ENCODE measurements around the gene INTS7.

Gene INTS7

DNA sequence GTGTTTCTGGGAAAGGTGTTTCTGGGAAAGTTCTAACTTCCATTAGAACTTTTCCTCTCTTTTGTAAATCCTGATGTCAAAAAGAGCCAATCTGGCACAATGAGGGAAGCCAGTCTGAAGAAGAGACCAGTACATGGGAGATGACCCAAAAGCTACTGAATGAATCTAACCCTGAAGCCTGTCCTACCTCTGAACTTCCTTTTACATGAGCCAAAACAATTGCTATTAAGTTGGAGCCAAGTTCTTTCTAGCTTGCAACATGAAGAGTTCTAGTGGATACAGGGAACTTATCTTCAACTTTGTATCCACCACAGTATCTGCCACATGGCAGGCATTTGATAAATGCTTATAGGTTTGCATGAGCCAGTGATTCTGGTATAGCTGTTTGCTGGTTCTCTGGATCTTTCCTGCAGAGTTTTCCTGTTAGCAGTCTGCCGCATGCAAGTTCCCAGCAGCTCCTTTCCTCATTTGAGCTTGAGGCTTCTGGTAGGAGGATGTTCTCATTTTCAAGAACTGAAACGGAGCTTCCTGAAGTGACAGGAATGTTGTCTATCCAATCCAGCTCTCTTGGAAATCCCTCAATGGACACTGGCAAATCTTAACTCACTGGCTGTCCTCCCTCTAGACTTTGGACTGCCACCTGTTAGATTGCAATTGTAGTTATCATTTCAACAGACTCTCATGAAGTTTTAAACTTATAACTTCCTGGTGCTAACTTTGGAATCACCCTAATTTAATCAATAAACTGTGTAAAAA lies 131.7 kb downstream of the INTS7 start:
- no peak for DNase-seq (ENCODE audit: low spot score)

DNA sequence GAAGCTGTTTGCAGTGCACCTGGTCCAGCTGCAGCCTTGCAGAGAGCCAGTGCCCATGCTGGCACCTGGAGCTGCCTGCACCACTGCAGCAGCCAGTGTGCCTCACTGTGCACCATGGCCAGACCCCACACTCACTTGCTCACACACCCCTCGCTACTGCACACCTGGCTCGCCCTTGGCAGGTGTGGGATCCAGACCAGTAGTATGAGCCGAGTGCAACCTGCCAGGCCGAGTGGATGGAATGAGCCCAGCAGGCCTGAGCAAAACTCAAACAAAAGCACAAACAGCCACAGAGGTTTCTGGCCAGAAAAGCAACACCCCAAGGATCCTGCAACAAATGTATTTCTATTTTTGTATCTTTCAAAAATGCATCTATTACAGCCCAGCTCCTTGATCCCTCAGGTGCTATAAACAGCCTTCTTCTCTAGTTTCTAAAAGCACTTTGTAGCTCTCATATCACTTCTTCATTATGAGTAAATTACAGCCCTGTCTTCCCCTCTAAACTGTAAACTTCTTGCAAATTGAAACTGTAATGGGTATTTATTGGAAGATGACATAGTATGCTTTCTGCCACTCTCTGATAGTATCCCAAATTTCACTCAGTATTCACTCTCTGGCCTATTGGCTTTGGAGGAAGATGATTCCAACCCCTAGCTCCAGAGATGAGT lies 132.6 kb downstream of the INTS7 start:
- DNase-seq (ENCODE audit: low spot score): no peak

DNA sequence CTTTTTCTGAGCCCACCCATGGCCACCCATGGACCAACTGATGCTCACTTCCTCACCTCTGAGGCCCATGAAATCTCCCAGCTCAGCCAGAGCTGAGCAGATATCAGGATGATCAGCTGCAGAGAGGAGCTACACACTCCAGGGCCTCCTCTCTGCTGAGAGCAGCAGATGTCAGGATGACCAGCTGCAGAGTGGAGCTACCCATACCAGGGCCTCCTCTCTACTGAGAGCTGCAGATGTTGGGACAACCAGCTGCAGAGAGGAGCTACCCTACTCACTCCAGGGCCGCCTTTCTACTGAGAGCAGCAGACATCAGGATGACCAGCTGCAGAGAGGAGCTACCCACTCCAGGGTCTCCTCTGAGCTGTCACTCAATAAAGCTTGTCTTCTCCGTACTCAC lies 133.4 kb downstream of the INTS7 start:
- DNase-seq (ENCODE audit: low spot score): no peak

DNA sequence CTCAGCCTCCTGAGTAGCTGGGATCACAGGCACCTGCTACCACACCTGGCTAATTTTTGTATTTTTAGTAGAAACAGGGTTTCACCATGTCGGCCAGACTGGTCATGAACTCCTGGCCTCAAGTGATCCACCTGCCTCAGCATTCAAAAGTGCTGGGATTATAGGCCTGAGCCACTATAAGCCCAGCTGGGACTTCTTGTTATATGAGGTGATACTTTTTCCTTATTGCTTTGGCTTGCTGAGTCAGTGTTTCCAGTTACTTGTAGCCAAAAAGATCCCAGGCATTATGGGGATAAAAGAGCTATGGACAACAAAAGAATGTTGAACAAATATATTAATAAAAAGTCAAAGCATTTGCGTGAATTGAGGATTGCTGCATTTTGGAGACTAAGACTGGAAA lies 134.9 kb downstream of the INTS7 start:
- DNase-seq (ENCODE audit: low spot score): no peak

DNA sequence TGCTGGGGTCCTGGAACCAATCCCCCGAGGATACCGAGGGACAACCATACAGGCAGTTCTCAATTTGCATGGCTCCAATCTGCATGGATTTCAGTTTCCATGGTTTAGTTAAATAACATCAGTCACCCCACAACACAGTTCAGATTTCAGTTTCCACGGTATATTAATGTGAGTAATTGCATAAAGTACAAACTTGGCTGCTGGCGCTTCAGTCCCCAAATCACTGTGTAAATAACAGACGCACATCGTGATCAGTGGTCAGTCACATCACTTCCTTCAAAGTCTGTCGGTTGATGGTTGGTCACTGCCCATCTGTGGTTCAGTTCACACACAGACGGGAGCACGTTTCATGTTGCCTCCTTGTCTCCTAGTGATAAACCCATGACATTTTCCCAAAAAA lies 138.4 kb downstream of the INTS7 start:
- DNase-seq (ENCODE audit: low spot score): no peak

DNA sequence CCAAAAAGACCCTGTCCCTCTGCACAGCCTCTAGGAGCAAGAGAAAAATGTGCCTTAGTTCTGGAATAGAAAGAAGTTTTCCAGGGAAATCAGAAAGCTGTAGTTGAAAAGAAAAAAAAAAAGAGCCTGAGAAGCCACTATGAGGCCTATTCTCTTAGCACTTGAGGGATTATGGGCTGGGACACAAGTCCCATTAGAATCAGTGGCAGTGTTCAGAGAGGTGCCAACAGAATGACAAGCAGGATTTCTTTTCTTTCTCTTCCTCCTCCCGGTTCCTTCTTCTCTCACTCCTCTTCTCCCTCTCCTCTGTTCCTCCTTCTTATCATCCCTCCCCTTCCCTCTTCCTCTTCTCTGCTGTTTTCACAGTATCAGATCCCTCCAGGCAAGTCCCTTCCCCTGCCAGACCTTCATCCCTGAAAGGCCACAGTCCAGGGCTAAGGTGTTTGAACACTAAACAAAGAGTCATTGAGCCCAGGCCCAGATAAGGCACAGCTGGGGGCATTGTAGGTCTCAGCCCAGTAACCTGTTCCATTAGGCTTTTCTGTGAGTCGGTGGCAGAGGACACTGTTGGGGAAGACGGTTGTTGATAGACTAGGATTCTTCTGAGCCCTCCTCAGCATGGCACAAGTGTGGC lies 140.1 kb downstream of the INTS7 start:
- DNase-seq (ENCODE audit: low spot score): no peak

DNA sequence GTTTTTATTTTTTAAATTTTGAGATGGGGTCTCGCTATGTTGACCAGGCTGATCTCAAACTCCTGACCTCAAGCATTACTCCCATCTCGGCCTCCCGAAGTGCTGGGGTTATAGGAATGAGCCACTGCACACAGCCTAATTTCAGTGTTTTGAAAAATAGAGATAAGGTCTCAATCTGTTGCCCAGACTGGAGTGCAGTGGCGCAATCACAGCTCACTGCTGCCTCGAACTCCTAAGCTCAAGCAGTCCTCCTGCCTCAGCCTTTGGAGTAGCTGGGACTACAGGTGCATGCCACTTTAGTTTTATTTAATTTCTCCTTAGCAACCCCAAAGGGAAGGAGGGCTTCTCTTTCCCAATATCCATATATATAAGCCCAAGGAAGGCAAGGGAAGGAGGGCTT lies 141.0 kb downstream of the INTS7 start:
- DNase-seq (ENCODE audit: low spot score): no peak

DNA sequence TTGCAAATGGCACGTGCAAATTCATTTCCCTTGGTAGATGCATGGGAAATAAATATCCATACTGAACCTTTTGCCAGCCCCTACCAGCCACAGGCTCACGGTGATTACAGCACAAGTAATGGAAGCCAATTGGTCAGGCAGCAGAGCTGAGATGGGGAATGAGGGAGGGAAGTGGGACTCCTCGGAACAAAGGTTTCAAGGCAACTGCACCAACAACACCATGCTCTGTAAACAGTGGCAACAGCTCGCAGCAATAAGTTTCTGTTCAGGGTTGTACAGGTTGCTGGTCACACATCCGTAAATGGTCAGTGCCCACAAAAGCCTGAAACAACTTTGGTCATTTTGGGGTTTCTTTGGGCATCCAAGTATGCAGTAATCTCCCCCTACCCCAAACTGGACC lies 142.1 kb downstream of the INTS7 start:
- DNase-seq (ENCODE audit: low spot score): no peak

DNA sequence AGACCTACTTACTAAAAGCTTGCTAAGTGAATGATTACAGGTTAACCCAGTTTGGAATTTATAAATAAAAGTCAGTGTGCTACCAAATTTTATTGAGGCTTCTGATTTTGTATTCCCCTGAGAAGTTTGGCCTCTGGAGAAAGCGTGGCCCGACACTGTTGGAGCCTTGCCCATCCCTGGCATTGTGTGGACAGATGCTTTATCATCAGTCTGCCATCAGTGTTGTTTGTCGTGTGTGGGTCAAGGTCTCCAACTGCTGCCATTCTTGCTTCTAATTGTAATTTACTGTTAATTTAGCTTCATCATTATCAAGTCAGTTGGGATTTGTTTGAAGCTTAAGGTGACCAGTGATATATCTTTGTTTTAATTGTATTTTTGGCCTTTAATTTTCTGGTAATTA lies 142.8 kb downstream of the INTS7 start:
- no peak for DNase-seq (ENCODE audit: low spot score)

DNA sequence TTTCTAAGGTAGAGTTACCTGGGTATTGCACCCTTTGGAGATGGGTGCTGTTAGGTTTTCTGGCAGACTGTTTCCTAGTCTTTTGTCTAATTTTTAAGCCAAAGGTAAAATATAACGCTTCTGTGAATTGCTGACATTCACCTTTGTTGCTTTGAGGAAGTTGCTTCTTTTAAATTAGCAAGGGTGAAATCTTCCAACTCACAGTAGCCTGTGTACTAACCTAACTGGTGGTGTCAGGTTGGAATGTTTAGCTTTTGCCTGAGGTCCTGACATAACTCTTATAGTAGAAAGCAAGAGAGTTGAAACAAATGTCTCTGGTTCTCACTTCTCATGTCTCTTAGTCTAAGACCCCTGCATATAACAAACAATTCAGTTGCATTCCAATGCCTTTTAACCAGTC lies 143.6 kb downstream of the INTS7 start:
- DNase-seq (ENCODE audit: low spot score): no peak
